Heart left ventricle (tissue), 13 donors: Measurements from ENCODE around the gene NHLRC2.

Source experiments
- POLR2A ChIP-seq, 2 donors: fragments of 450-650 bp; IDR thresholded peaks; one replicate each; pipeline ENCODE4 v1.6.1; 2017; ENCODE audit warnings: antibody characterized with exemption in 2 of 2, mild to moderate bottlenecking in 2 of 2, moderate library complexity in 2 of 2
- TF ChIP-seq, protein P1 (sequence below), 12 donors: fragments of 200-600 bp; sonication (generic) in 4 of 12; IDR thresholded peaks; one replicate each; pipeline versions ENCODE4 v1.5.0 to v1.8.0; 2018 to 2022; ENCODE audit warnings: antibody characterized with exemption in 12 of 12, mild to moderate bottlenecking in 5 of 12
- donor health status: ischemic (EF 13 %, LVEDD 7.1; RV severe dilation, severe dysfunction).
- donor health status: DM: no; HTN: yes; CAD: no.
- donor health status: DM: no; HTN: no; CAD: no.
- donor health status: ischemic (EF 25% LVEDD 6.9; RV normal size, moderate dysfunction).
- donor health status: ischemic (EF 25% LVEDD 5.7; RV mildly dilated, moderate dysfunction).
- donor health status: ischemic (EF 35%, LVEDD 5.7; RV mildly dilated, moderate dysfunction).
- donor health status: nonischemic (EF 11% LVEDD 7.7; RV severe dilation, severe dysfunction).
- donor health status: DM: yes; HTN: yes; CAD: no.
- donor health status: PGD.
- donor health status: ischemic (EF 29% LVEDD 5.4; RV normal size, mild dysfunction).
- donor health status: nonischemic (EF 23%, LVEDD 6.1; RV moderate dilation, normal function).

GRCh38 chr10:113846036-113846435 is 8.4 kb upstream of the NHLRC2 start:
- TF ChIP-seq, protein P1, sequence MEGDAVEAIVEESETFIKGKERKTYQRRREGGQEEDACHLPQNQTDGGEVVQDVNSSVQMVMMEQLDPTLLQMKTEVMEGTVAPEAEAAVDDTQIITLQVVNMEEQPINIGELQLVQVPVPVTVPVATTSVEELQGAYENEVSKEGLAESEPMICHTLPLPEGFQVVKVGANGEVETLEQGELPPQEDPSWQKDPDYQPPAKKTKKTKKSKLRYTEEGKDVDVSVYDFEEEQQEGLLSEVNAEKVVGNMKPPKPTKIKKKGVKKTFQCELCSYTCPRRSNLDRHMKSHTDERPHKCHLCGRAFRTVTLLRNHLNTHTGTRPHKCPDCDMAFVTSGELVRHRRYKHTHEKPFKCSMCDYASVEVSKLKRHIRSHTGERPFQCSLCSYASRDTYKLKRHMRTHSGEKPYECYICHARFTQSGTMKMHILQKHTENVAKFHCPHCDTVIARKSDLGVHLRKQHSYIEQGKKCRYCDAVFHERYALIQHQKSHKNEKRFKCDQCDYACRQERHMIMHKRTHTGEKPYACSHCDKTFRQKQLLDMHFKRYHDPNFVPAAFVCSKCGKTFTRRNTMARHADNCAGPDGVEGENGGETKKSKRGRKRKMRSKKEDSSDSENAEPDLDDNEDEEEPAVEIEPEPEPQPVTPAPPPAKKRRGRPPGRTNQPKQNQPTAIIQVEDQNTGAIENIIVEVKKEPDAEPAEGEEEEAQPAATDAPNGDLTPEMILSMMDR (IDR thresholded peaks at IDR 0.05) = no peak
- TF ChIP-seq POLR2A (IDR thresholded peaks at IDR 0.05) = no peak
